Nephron progenitor cell (in vitro differentiated cells): Measurements from ENCODE around the gene GAK.

Experiments used
- DNase-seq: peaks from one replicate; pipeline ENCODE4 v3.0.0; 2021
- H3K27ac Mint-ChIP-seq: 2 replicates; pipeline ENCODE4 v1.8.0; 2021; ENCODE audit warnings: mild to moderate bottlenecking, moderate library complexity, mixed read lengths
- H3K27me3 Mint-ChIP-seq: 2 replicates; pipeline ENCODE4 v1.8.0; 2021; ENCODE audit warnings: mild to moderate bottlenecking, low read depth, mixed read lengths; ENCODE audit not compliant: poor library complexity
- H3K36me3 Mint-ChIP-seq: 2 replicates; pipeline ENCODE4 v1.8.0; 2021; ENCODE audit warnings: low read depth, mixed read lengths
- H3K4me1 Mint-ChIP-seq: 2 replicates; pipeline ENCODE4 v1.8.0; 2021; ENCODE audit warnings: mixed read lengths
- H3K4me3 Mint-ChIP-seq: 2 replicates; pipeline ENCODE4 v1.8.0; 2021; ENCODE audit warnings: mild to moderate bottlenecking, moderate library complexity, mixed read lengths
- H3K9me3 Mint-ChIP-seq: 2 replicates; pipeline ENCODE4 v1.8.0; 2021; ENCODE audit warnings: mild to moderate bottlenecking, moderate library complexity, mixed read lengths
- CTCF ChIP-seq: fragments of 200-600 bp; sonication (generic); IDR thresholded peaks from 2 replicates; pipeline ENCODE4 v1.5.0; 2021; ENCODE audit warnings: antibody characterized with exemption

Gene GAK

GRCh38 chr4:896630-897029 lies 35.5 kb downstream of the GAK start:
- TF ChIP-seq CTCF: no peak
- H3K9me3 Mint-ChIP-seq: no peaks in the 10 kb centered on the region
- peaks cover 22% of the 10 kb centered on the region for H3K36me3 Mint-ChIP-seq
- H3K27ac Mint-ChIP-seq: peak overlapping the region; percentile 95
- no peaks in the 10 kb centered on the region for H3K4me1 Mint-ChIP-seq
- no peak overlapping the region for H3K4me3 Mint-ChIP-seq
- DNase-seq: no peak
- peaks cover 2% of the 10 kb centered on the region for H3K27me3 Mint-ChIP-seq

- no peak for TF ChIP-seq CTCF
- Mint-ChIP-seq H3K27ac (no peak overlapping the region), H3K4me3 (no peak overlapping the region), H3K36me3 (peaks cover 22% of the 10 kb centered on the region), H3K9me3 (no peaks in the 10 kb centered on the region), H3K27me3 (peaks cover 2% of the 10 kb centered on the region), H3K4me1 (no peaks in the 10 kb centered on the region)
- DNase-seq: no peak
These were observed 35.9 kb downstream of the GAK start for GRCh38 chr4:896216-896615.

GRCh38 chr4:895596-895995 lies 36.5 kb downstream of the GAK start:
- H3K36me3 Mint-ChIP-seq: peaks cover 26% of the 10 kb centered on the region
- peaks cover 2% of the 10 kb centered on the region for H3K27me3 Mint-ChIP-seq
- DNase-seq: no peak
- H3K4me1 Mint-ChIP-seq: no peaks in the 10 kb centered on the region
- no peak overlapping the region for H3K4me3 Mint-ChIP-seq
- H3K27ac Mint-ChIP-seq: no peak overlapping the region
- no peak for TF ChIP-seq CTCF
- no peaks in the 10 kb centered on the region for H3K9me3 Mint-ChIP-seq

GRCh38 chr4:893995-894705 lies 38.0 kb downstream of the GAK start:
- Mint-ChIP-seq H3K27me3 (no peaks in the 10 kb centered on the region), H3K4me1 (no peaks in the 10 kb centered on the region), H3K9me3 (no peaks in the 10 kb centered on the region), H3K36me3 (peaks cover 18% of the 10 kb centered on the region), H3K4me3 (no peak overlapping the region), H3K27ac (no peak overlapping the region)
- no peak for DNase-seq
- TF ChIP-seq CTCF: no peak

GRCh38 chr4:893276-893994 lies 38.7 kb downstream of the GAK start:
- no peak for DNase-seq
- H3K4me3 Mint-ChIP-seq: no peak overlapping the region
- H3K4me1 Mint-ChIP-seq: no peaks in the 10 kb centered on the region
- no peaks in the 10 kb centered on the region for H3K9me3 Mint-ChIP-seq
- peaks cover 16% of the 10 kb centered on the region for H3K36me3 Mint-ChIP-seq
- no peaks in the 10 kb centered on the region for H3K27me3 Mint-ChIP-seq
- no peak overlapping the region for H3K27ac Mint-ChIP-seq
- TF ChIP-seq CTCF: no peak

- no peak for TF ChIP-seq CTCF
- no peaks in the 10 kb centered on the region for H3K9me3 Mint-ChIP-seq
- H3K27ac Mint-ChIP-seq: no peak overlapping the region
These were observed 39.3 kb downstream of the GAK start for GRCh38 chr4:892780-893179.

More at GRCh38 chr4:892780-893179, 39.3 kb downstream of the GAK start:
- no peaks in the 10 kb centered on the region for H3K27me3 Mint-ChIP-seq
- no peak overlapping the region for H3K4me3 Mint-ChIP-seq
- peaks cover 20% of the 10 kb centered on the region for H3K36me3 Mint-ChIP-seq
- H3K4me1 Mint-ChIP-seq: no peaks in the 10 kb centered on the region
- no peak for DNase-seq
